Gastrocnemius medialis (tissue), 4 donors: ENCODE measurements around the gene TBC1D13.
"Not testable (repeated sequence)": the region's sequence is repeated elsewhere in the genome, so short reads cannot be mapped to it uniquely, and the experiment has no call there.

Experiments used
- POLR2A ChIP-seq, 2 donors: fragments of 450-650 bp; IDR thresholded peaks; one replicate each; pipeline ENCODE4 v1.6.1; 2017; ENCODE audit warnings: antibody characterized with exemption in 2 of 2, mild to moderate bottlenecking in 2 of 2, moderate library complexity in 2 of 2
- TF ChIP-seq, protein P1 (sequence below), 5 experiments: fragments of 450-650 bp in 3 of 5; fragments of 200-600 bp in 2 of 5; sonication (generic) in 2 of 5; IDR thresholded peaks in 4 of 5; conservative IDR thresholded peaks in 1 of 5; 1 replicate in 4 of 5; 2 replicates in 1 of 5; pipeline ENCODE4 v1.5.1; 2016 to 2019; ENCODE audit warnings: antibody characterized with exemption in 5 of 5, mild to moderate bottlenecking in 3 of 5, moderate library complexity in 3 of 5

DNA sequence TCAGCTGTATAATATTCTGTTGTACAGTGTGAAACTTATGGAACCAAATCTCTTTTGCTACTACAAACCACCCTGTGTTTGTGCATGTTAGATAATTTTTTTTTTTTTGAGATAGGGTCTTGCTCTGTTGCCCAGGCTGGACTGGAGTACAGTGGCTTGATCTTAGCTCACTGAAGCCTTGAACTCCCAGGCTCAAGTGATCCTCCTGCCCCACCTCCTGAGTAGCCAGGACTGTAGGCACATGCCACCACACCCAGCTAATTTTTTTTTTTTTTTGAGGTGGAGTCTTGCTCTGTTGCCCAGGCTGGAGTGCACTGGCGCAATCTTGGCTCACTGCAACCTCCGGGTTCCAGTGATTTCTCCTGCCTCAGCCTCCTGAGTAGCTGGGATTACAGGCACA, 7.9 kb downstream of the TBC1D13 start:
- TF ChIP-seq, protein P1, sequence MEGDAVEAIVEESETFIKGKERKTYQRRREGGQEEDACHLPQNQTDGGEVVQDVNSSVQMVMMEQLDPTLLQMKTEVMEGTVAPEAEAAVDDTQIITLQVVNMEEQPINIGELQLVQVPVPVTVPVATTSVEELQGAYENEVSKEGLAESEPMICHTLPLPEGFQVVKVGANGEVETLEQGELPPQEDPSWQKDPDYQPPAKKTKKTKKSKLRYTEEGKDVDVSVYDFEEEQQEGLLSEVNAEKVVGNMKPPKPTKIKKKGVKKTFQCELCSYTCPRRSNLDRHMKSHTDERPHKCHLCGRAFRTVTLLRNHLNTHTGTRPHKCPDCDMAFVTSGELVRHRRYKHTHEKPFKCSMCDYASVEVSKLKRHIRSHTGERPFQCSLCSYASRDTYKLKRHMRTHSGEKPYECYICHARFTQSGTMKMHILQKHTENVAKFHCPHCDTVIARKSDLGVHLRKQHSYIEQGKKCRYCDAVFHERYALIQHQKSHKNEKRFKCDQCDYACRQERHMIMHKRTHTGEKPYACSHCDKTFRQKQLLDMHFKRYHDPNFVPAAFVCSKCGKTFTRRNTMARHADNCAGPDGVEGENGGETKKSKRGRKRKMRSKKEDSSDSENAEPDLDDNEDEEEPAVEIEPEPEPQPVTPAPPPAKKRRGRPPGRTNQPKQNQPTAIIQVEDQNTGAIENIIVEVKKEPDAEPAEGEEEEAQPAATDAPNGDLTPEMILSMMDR (IDR thresholded peaks at IDR 0.05 in 4 of 5, conservative IDR thresholded peaks at IDR 0.05 in 1 of 5) = not testable (repeated sequence)
- not testable (repeated sequence) for TF ChIP-seq POLR2A (IDR thresholded peaks at IDR 0.05)
